HG02588 (cell line): ENCODE data around the gene VPS4B.
"Not testable (repeated sequence)": the region's sequence is repeated elsewhere in the genome, so short reads cannot be mapped to it uniquely, and the experiment has no call there.

Experiments used
- ATAC-seq: cut with Tn5 transposase; IDR thresholded peaks from one replicate; pipeline ENCODE4 v1.9.1; 2021; ENCODE audit warnings: mild to moderate bottlenecking, moderate library complexity; ENCODE audit not compliant: unreplicated experiment

VPS4B gene

GRCh38 chr18:63373161-63373560 is 49.1 kb downstream of the VPS4B start:
- ATAC-seq: no peak

GRCh38 chr18:63368611-63369010 is 53.7 kb downstream of the VPS4B start:
- ATAC-seq: no peak

GRCh38 chr18:63367053-63367953 is 55.0 kb downstream of the VPS4B start, which contains the start of gene KDSR:
KDSR (minus strand) TSS chr18:63367206; CDS start chr18:63367118, 88 bp downstream.
- peak; percentile 88 for ATAC-seq

GRCh38 chr18:63366213-63367052 is 55.8 kb downstream of the VPS4B start:
- ATAC-seq: peak; percentile 29

GRCh38 chr18:63365876-63366212 is 56.4 kb downstream of the VPS4B start:
- ATAC-seq: no peak

- ATAC-seq: no peak
Measured at GRCh38 chr18:63363951-63364350, 58.3 kb downstream of the VPS4B start.

- not testable (repeated sequence) for ATAC-seq
Measured at GRCh38 chr18:63363420-63363819, 58.9 kb downstream of the VPS4B start.

- ATAC-seq: no peak
Measured at GRCh38 chr18:63356272-63356896, 65.9 kb downstream of the VPS4B start.

- ATAC-seq: no peak
Measured at GRCh38 chr18:63350230-63350629, 72.0 kb downstream of the VPS4B start.

- no peak for ATAC-seq
Measured at GRCh38 chr18:63348508-63349136, 73.7 kb downstream of the VPS4B start.

GRCh38 chr18:63346480-63347183 is 75.6 kb downstream of the VPS4B start:
- no peak for ATAC-seq

GRCh38 chr18:63346031-63346430 is 76.2 kb downstream of the VPS4B start:
- no peak for ATAC-seq

GRCh38 chr18:63344918-63345317 is 77.4 kb downstream of the VPS4B start:
- ATAC-seq: no peak

- ATAC-seq: no peak
Measured at GRCh38 chr18:63344263-63344662, 78.0 kb downstream of the VPS4B start.

GRCh38 chr18:63342206-63342605 is 80.1 kb downstream of the VPS4B start:
- no peak for ATAC-seq

- ATAC-seq: no peak
Measured at GRCh38 chr18:63339920-63340484, 82.3 kb downstream of the VPS4B start.
